ENCODE data around the gene ALKAL2. TPM values are rescaled to one million over a fixed set of nuclear protein-coding genes. Genes with fewer than 3 reads are reported as not detected.
A peak's percentile ranks its signal among the peaks of the same experiment; 100 is the strongest.

ALKAL2 gene
- total RNA-seq, 4 donors from 2014 or later: 1.2 to 15.5 (median 3.4) TPM

- WGBS, 2 donors: 2 to 3% methylated on average over 20 to 22 of the region's 42 CpGs
- no peak for DNase-seq (ENCODE audit: low spot score in 2 of 2)
Observed at GRCh38 chr2:288758-289361, 969 bp upstream of the ALKAL2 start.

DNA sequence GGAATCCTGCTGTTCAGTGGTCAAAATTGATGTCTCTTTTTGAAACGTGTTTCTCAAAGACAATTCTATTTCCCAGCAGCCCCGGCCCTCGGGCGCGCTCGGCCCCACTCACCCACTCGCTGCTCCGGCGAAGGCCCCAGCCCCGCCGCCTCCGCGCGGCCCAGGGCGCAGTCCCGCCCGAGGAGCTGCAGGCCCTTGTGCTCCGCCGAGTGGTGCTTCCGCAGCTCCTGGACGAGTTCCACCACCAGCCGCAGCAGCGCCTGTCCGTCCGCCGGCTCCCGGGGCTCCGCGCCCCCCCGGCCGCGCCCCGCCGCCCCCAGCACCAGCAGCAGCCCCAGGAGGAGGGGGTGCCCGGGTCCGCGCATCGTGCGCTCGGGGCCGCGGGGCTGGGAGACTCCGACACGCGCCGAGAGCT is 413 bp downstream of the ALKAL2 start:
- peak overlapping the region; percentile 25 for H3K4me3 ChIP-seq (ENCODE audit: low read depth, poor library complexity, severe bottlenecking)
- 0 to 1% methylated on average over 17 to 42 of the region's 46 CpGs for WGBS, 2 donors
- TF ChIP-seq POLR2A (IDR thresholded peaks at IDR 0.05) (no peak), CTCF (IDR thresholded peaks at IDR 0.05) (no peak)
- DNase-seq (ENCODE audit: low spot score in 2 of 2): no peak
- intact Hi-C loops (cut with DNase I; ENCODE audit: low total_unique reads): no loop called here

More at GRCh38 chr2:288758-289361, 969 bp upstream of the ALKAL2 start:
- TF ChIP-seq CTCF (IDR thresholded peaks at IDR 0.05) (no peak), POLR2A (IDR thresholded peaks at IDR 0.05) (no peak)
- intact Hi-C loops (cut with DNase I; ENCODE audit: low total_unique reads): no loop called here
- peak overlapping the region; percentile 16 for H3K4me3 ChIP-seq (ENCODE audit: low read depth, poor library complexity, severe bottlenecking)

GRCh38 chr2:286774-287392 is 1.0 kb downstream of the ALKAL2 start:
- DNase-seq (ENCODE audit: low spot score in 2 of 2): no peak
- WGBS, 2 donors: 35 to 38% methylated on average over 20 of the region's 20 CpGs
- no peak overlapping the region for H3K4me3 ChIP-seq (ENCODE audit: low read depth, poor library complexity, severe bottlenecking)
- intact Hi-C loops (cut with DNase I; ENCODE audit: low total_unique reads): no loop called here
- TF ChIP-seq CTCF (IDR thresholded peaks at IDR 0.05): no peak
- no peak for TF ChIP-seq POLR2A (IDR thresholded peaks at IDR 0.05)

GRCh38 chr2:286035-286434 is 1.9 kb downstream of the ALKAL2 start:
- no peak overlapping the region for H3K4me3 ChIP-seq (ENCODE audit: low read depth, poor library complexity, severe bottlenecking)
- DNase-seq (ENCODE audit: low spot score in 2 of 2): no peak
- intact Hi-C loops (cut with DNase I; ENCODE audit: low total_unique reads): no loop called here
- TF ChIP-seq POLR2A (IDR thresholded peaks at IDR 0.05): no peak
- no peak for TF ChIP-seq CTCF (IDR thresholded peaks at IDR 0.05)
- WGBS, 2 donors: 89 to 92% methylated on average over 6 of the region's 6 CpGs

DNA sequence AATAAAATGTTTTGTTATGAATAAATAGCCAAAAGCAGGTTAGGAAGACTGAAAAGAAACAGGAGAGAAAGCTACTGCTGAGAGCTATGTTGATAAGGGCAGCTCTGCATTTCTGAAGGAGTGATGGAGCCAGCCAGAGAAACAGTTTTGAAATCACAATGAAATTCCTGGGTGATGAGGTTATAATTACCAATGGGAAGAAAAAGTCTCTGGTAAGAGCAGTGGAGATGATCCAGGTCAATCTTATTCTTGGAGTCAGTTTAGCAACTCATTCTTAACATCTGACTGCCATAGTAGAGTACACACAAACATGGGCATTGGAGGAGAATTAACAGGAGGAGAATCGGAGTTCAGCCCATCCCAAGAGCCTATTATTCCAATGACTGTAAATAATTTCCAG is 2.4 kb downstream of the ALKAL2 start:
- TF ChIP-seq POLR2A (IDR thresholded peaks at IDR 0.05): no peak
- no peak for TF ChIP-seq CTCF (IDR thresholded peaks at IDR 0.05)
- no peak overlapping the region for H3K4me3 ChIP-seq (ENCODE audit: low read depth, poor library complexity, severe bottlenecking)
- 56% methylated on average over 1 of the region's 1 CpG for WGBS, 2 donors
- no peak for DNase-seq (ENCODE audit: low spot score in 2 of 2)
- intact Hi-C loops (cut with DNase I; ENCODE audit: low total_unique reads): no loop called here

Measured in lower leg skin (tissue), 4 donors.